Karpas-422 (cell line): ENCODE measurements around the gene DNAH9. TPM values are rescaled to one million over a fixed set of nuclear protein-coding genes. Genes with fewer than 3 reads are reported as not detected.

ENCODE experiments used
- DNase-seq: peaks from one replicate; pipeline ENCODE4 v3.0.0-alpha.2; 2015
- H2AFZ ChIP-seq: fragments of 200-600 bp; sonication (generic); 2 replicates; pipeline ENCODE4 v1.6.1; 2014; ENCODE audit warnings: antibody characterized with exemption, low read length, mixed read lengths
- H3K27ac ChIP-seq: fragments of 200-600 bp; sonication (generic); 2 replicates; pipeline ENCODE4 v1.5.1; 2014; ENCODE audit warnings: mild to moderate bottlenecking, low read length, moderate library complexity
- H3K27me3 ChIP-seq: fragments of 200-600 bp; sonication (generic); 2 replicates; pipeline ENCODE4 v1.6.1; 2014; ENCODE audit warnings: low read length, mixed read lengths
- H3K36me3 ChIP-seq: fragments of 200-600 bp; sonication (generic); 2 replicates; pipeline ENCODE4 v1.6.1; 2014; ENCODE audit warnings: low read length, mixed read lengths; ENCODE audit not compliant: insufficient read depth
- H3K4me1 ChIP-seq: fragments of 200-600 bp; sonication (generic); 2 replicates; pipeline ENCODE4 v1.6.1; 2014; ENCODE audit warnings: mild to moderate bottlenecking, low read length, mixed read lengths
- H3K4me2 ChIP-seq: fragments of 200-600 bp; sonication (generic); 2 replicates; pipeline ENCODE4 v1.6.1; 2014; ENCODE audit warnings: low read length, low read depth, mild to moderate bottlenecking; ENCODE audit not compliant: poor library complexity, severe bottlenecking
- H3K4me3 ChIP-seq: fragments of 200-600 bp; sonication (generic); 2 replicates; pipeline ENCODE4 v1.5.1; 2014; ENCODE audit warnings: mild to moderate bottlenecking, antibody characterized with exemption, low read length, mixed read lengths
- H3K79me2 ChIP-seq: fragments of 200-600 bp; sonication (generic); 2 replicates; pipeline ENCODE4 v1.6.1; 2014; ENCODE audit warnings: mild to moderate bottlenecking, low read length, mixed read lengths
- H3K9ac ChIP-seq: fragments of 200-600 bp; sonication (generic); 2 replicates; pipeline ENCODE4 v1.6.0; 2014; ENCODE audit warnings: low read length
- H3K9me2 ChIP-seq: fragments of 200-600 bp; sonication (generic), shearing (Covaris generic); replicated peaks from 2 replicates; pipeline ENCODE4 v1.6.0; 2014; ENCODE audit warnings: mild to moderate bottlenecking, low read length, moderate library complexity; ENCODE audit not compliant: insufficient read depth
- H3K9me3 ChIP-seq: fragments of 300-700, 200-600 bp; sonication (generic); 2 replicates; pipeline ENCODE4 v1.6.1; 2014; ENCODE audit warnings: low read length, mixed read lengths
- H4K20me1 ChIP-seq: fragments of 200-600 bp; sonication (generic); 2 replicates; pipeline ENCODE4 v1.6.1; 2014; ENCODE audit warnings: mild to moderate bottlenecking, antibody characterized with exemption, low read length, low read depth; ENCODE audit not compliant: insufficient read depth
- total RNA-seq: library from RNA; depleted of rRNA; stranded (reverse); fragments of >200 nt; shearing (Covaris generic); gene quantifications from 2 replicates; pipeline ENCODE4 v1.2.3, GENCODE V29; 2014; ENCODE audit warnings: low replicate concordance

The DNAH9 gene
- total RNA-seq, 1 experiment from 2014 or later: not detected

- Histone ChIP-seq H3K9ac (no peak overlapping the region), H3K36me3 (no peaks in the 10 kb centered on the region), H3K9me2 (no peaks in the 10 kb centered on the region), H2AFZ (no peak overlapping the region), H3K27ac (no peak overlapping the region), H4K20me1 (no peaks in the 10 kb centered on the region), H3K4me3 (no peak overlapping the region), H3K4me2 (no peak overlapping the region), H3K79me2 (no peaks in the 10 kb centered on the region), H3K9me3 (no peaks in the 10 kb centered on the region), H3K27me3 (no peaks in the 10 kb centered on the region), H3K4me1 (no peaks in the 10 kb centered on the region)
- no peak for DNase-seq
Measured at GRCh38 chr17:11840831-11841230, 242.6 kb downstream of the DNAH9 start.

GRCh38 chr17:11848330-11848729 is 250.1 kb downstream of the DNAH9 start:
- H3K4me2 ChIP-seq: no peak overlapping the region
- H3K9me3 ChIP-seq: no peaks in the 10 kb centered on the region
- no peak overlapping the region for H3K9ac ChIP-seq

GRCh38 chr17:11852231-11852630 is 254.0 kb downstream of the DNAH9 start:
- Histone ChIP-seq H3K27me3 (no peaks in the 10 kb centered on the region), H4K20me1 (no peaks in the 10 kb centered on the region), H2AFZ (no peak overlapping the region), H3K27ac (no peak overlapping the region), H3K9me2 (no peaks in the 10 kb centered on the region), H3K4me1 (no peaks in the 10 kb centered on the region), H3K4me2 (no peak overlapping the region), H3K36me3 (no peaks in the 10 kb centered on the region), H3K4me3 (no peak overlapping the region), H3K79me2 (no peaks in the 10 kb centered on the region), H3K9me3 (no peaks in the 10 kb centered on the region), H3K9ac (no peak overlapping the region)
- no peak for DNase-seq

More at GRCh38 chr17:11848330-11848729, 250.1 kb downstream of the DNAH9 start:
- Histone ChIP-seq H3K79me2 (no peaks in the 10 kb centered on the region), H3K27ac (no peak overlapping the region), H2AFZ (no peak overlapping the region), H3K9me2 (no peaks in the 10 kb centered on the region), H3K4me3 (no peak overlapping the region), H3K36me3 (no peaks in the 10 kb centered on the region), H3K27me3 (no peaks in the 10 kb centered on the region), H3K4me1 (no peaks in the 10 kb centered on the region), H4K20me1 (no peaks in the 10 kb centered on the region)
- no peak for DNase-seq

- H3K4me1 ChIP-seq: no peaks in the 10 kb centered on the region
- no peaks in the 10 kb centered on the region for H4K20me1 ChIP-seq
- no peaks in the 10 kb centered on the region for H3K27me3 ChIP-seq
- no peaks in the 10 kb centered on the region for H3K36me3 ChIP-seq
- H3K9ac ChIP-seq: no peak overlapping the region
- no peak overlapping the region for H3K4me3 ChIP-seq
- DNase-seq: no peak
- no peak overlapping the region for H2AFZ ChIP-seq
- H3K27ac ChIP-seq: no peak overlapping the region
- H3K79me2 ChIP-seq: no peaks in the 10 kb centered on the region
- no peaks in the 10 kb centered on the region for H3K9me3 ChIP-seq
- no peak overlapping the region for H3K4me2 ChIP-seq
- no peaks in the 10 kb centered on the region for H3K9me2 ChIP-seq
Measured at GRCh38 chr17:11852912-11853311, 254.6 kb downstream of the DNAH9 start.

- no peaks in the 10 kb centered on the region for H3K36me3 ChIP-seq
- DNase-seq: no peak
- H3K27me3 ChIP-seq: no peaks in the 10 kb centered on the region
- no peaks in the 10 kb centered on the region for H4K20me1 ChIP-seq
- no peak overlapping the region for H3K9ac ChIP-seq
- no peaks in the 10 kb centered on the region for H3K9me3 ChIP-seq
- no peak overlapping the region for H2AFZ ChIP-seq
- no peaks in the 10 kb centered on the region for H3K79me2 ChIP-seq
- H3K9me2 ChIP-seq: no peaks in the 10 kb centered on the region
- no peak overlapping the region for H3K27ac ChIP-seq
- H3K4me3 ChIP-seq: no peak overlapping the region
- no peak overlapping the region for H3K4me2 ChIP-seq
- H3K4me1 ChIP-seq: no peaks in the 10 kb centered on the region
Measured at GRCh38 chr17:11853321-11854151, 255.3 kb downstream of the DNAH9 start.

- H4K20me1 ChIP-seq: no peaks in the 10 kb centered on the region
- DNase-seq: no peak
- H3K4me3 ChIP-seq: no peak overlapping the region
- no peaks in the 10 kb centered on the region for H3K27me3 ChIP-seq
- H3K9ac ChIP-seq: no peak overlapping the region
- H3K9me2 ChIP-seq: no peaks in the 10 kb centered on the region
- H3K36me3 ChIP-seq: no peaks in the 10 kb centered on the region
- no peak overlapping the region for H3K27ac ChIP-seq
- no peaks in the 10 kb centered on the region for H3K4me1 ChIP-seq
- H3K79me2 ChIP-seq: no peaks in the 10 kb centered on the region
- no peaks in the 10 kb centered on the region for H3K9me3 ChIP-seq
- no peak overlapping the region for H3K4me2 ChIP-seq
- H2AFZ ChIP-seq: no peak overlapping the region
Measured at GRCh38 chr17:11855306-11855705, 257.0 kb downstream of the DNAH9 start.

- Histone ChIP-seq H3K27ac (no peak overlapping the region), H3K79me2 (no peaks in the 10 kb centered on the region), H2AFZ (no peak overlapping the region), H4K20me1 (no peaks in the 10 kb centered on the region), H3K9me2 (no peaks in the 10 kb centered on the region), H3K4me1 (no peaks in the 10 kb centered on the region), H3K27me3 (no peaks in the 10 kb centered on the region), H3K9me3 (no peaks in the 10 kb centered on the region), H3K4me2 (no peak overlapping the region), H3K4me3 (no peak overlapping the region), H3K36me3 (no peaks in the 10 kb centered on the region), H3K9ac (no peak overlapping the region)
- no peak for DNase-seq
Measured at GRCh38 chr17:11857006-11857405, 258.7 kb downstream of the DNAH9 start.

GRCh38 chr17:11869680-11870394 is 271.6 kb downstream of the DNAH9 start:
- H3K36me3 ChIP-seq: no peaks in the 10 kb centered on the region
- H3K27me3 ChIP-seq: no peaks in the 10 kb centered on the region
- H4K20me1 ChIP-seq: no peaks in the 10 kb centered on the region
- no peaks in the 10 kb centered on the region for H3K9me3 ChIP-seq
- H3K9ac ChIP-seq: no peak overlapping the region
- DNase-seq: no peak
- no peak overlapping the region for H3K4me2 ChIP-seq
- no peaks in the 10 kb centered on the region for H3K79me2 ChIP-seq
- no peaks in the 10 kb centered on the region for H3K9me2 ChIP-seq
- H2AFZ ChIP-seq: no peak overlapping the region
- no peak overlapping the region for H3K27ac ChIP-seq
- no peak overlapping the region for H3K4me3 ChIP-seq
- no peaks in the 10 kb centered on the region for H3K4me1 ChIP-seq
